GM13977 (cell line): ENCODE measurements around the gene HOXA13.

Source experiments
- DNase-seq: peaks from one replicate; pipeline ENCODE4 v3.0.0; 2012; ENCODE audit warnings: low spot score
- CTCF ChIP-seq: IDR thresholded peaks from 2 replicates; pipeline ENCODE4 v1.5.1; 2012; ENCODE audit warnings: mild to moderate bottlenecking, control low read depth; ENCODE audit not compliant: insufficient read depth; ENCODE audit errors: extremely low read depth, missing control alignments
- in situ Hi-C: fragments of 300-500 bp; cut with MboI; formaldehyde crosslinking; loops from one replicate; pipeline ENCODE4 v1.12.0; 2022; ENCODE audit warnings: low sequenced_read_pairs, low pct_unique_long_range_greater_than_20kb, mixed read lengths, inconsistent platforms; ENCODE audit not compliant: unreplicated experiment

Gene HOXA13

DNA sequence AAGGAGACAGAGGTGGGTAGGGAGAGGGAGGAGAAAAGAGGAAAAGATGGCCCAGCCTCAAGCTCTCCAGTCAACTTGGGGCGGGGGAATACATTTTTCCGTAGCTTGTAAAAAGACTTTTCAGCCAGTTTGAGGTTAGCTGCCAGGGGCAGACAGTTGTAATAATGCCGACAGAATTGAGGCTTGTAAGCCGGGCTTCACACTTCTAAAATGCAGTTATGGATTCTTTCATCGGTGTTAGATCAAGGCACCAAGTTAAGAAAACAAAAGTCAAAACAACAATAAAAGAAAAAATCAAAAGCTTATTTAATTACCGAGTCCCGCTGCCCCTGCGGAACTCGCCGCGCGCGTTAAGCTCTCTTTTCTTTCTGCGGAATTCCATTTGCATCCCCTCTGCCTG, 42.3 kb upstream of the HOXA13 start:
- no peak for TF ChIP-seq CTCF
- DNase-seq, result no peak
- in situ Hi-C loops, result loop anchor here (10.0 kb wide), 1 partner anchor 87 kb away; the partner anchor contains the start of genes HOXA3 and HOXA7

GRCh38 chr7:27241189-27242056, 41.5 kb upstream of the HOXA13 start:
- in situ Hi-C loops, result loop anchor here (10.0 kb wide), 1 partner anchor 87 kb away; the partner anchor contains the start of genes HOXA3 and HOXA7
- no peak for TF ChIP-seq CTCF
- DNase-seq, result no peak

DNA sequence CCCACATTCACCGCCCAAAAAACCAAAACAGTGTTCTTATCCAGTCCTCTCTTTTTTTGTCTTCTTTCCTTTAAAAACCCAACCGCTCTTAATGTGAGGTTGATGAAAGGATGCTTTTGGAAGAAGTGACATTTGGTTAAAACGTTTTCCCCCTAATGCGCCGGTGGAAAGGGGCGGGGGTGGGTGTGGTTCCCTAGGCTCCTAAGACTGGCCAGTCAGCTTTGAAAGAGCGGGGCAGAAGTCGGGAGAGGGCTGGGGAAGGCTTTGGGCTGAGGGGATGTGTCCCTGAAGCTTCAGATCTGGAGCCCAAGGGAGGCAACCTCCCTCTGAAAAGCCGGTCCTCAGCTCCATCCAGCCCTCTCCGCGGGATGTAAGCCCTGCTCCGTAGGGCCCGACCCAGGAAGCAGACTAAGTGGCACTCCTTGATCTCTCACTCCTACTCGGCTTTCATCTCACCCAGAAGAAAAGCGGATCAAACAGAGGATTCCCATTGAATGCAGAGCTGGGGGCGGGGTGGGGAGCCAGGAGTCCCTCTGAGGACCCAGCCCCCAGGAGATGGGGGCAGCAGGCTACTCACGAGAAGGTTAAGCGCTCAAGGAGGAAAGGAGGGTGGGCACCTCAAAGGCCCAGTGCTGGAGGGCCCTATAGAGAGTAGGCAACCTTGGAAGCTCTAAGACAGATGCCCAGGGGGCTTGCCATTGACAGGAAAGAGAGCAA, 40.3 kb upstream of the HOXA13 start:
- DNase-seq, result peak; percentile 24
- in situ Hi-C loops, result loop anchor here (10.0 kb wide), 1 partner anchor 85 kb away; the partner anchor contains the start of genes HOXA3 and HOXA7
- no peak for TF ChIP-seq CTCF

DNA sequence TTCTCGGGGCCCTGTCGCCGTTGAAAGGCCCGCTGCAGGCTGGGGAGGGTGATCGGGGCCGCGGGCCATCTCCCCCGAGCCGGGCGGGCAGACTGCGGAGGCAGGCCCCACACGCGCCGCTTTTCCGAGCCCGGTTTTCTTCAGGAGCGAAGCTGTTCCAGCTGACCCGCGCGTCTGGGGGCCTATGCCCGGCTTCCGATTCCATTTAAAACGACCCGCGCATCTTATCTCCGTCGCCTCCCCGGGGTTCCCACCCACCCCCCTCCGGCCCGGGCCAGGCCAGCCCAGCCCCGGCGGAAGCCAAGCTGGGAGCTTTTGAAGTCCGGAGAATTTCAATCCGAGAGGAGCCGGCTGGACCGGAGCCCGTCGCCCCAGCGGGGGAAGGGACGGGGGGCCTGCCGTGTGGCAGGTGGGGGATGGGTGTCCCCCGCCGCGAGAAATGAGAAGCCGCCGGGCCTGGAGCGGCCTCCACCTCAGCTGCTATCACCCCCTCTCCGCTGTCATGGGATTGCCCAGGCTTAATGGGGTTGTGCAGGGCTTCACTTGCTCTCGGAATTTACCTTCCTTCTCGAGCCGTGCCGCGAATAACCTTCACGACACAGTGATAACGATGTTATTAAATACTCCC, 39.6 kb upstream of the HOXA13 start:
- TF ChIP-seq CTCF, result no peak
- in situ Hi-C loops, result loop anchor here (10.0 kb wide), 1 partner anchor 85 kb away; the partner anchor contains the start of genes HOXA3 and HOXA7
- no peak for DNase-seq

DNA sequence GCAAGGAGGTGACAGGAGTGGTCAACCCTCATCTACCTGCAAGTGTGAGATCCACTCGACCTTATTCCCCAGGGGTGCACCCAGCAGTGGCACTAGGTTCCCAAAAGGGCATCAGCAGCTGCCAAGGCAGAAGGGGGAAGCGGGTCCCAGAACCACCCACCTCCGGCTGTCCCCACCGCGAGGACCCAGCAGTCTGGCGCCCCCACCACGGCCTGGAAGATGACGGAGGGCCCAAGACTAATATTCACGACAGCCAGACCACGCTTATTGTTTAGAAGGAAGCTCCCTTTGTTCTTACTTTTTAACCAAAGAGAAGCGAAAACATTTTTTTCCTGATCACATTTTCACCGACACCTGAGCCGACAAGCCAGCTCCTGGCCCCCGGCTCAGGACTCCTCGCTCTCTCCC, 39.1 kb upstream of the HOXA13 start:
- TF ChIP-seq CTCF, result no peak
- no peak for DNase-seq
- in situ Hi-C loops, result no loop called here

DNA sequence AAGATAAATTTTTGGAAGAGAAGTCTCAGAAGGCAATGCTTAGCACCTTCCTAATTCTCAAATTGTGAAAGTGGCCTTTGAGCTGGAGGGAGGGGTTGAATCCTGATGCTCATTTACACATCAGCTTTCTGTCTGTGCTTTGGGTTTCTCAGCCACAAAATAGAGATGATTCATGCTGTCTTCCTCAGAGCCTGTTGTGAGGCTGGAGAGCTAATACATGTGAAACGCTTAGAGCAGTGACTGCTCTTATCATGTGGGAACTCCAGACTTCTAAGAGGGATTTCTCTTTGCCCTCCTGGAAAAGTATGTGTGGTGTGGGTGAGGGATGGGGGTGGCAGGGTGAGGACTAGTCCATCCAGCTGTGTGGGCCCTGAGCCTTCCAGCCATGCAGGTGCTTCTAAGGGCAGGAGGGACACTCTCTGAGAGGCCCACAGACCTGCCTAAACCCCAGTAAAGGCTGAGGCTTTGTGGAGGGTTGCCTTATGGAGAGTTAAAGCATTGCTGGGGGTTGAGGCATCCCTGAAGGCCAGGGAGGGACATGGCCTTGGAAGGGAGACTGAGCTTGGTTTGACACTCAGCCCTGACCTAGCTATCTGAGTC, 37.9 kb upstream of the HOXA13 start:
- no peak for DNase-seq
- no peak for TF ChIP-seq CTCF
- in situ Hi-C loops, result no loop called here
